GM18511 (cell line): ENCODE measurements around the gene TCF15.

Experiments
- ATAC-seq: cut with Tn5 transposase; IDR thresholded peaks from one replicate; pipeline ENCODE4 v1.9.1; 2021; ENCODE audit warnings: mild to moderate bottlenecking, moderate library complexity; ENCODE audit not compliant: unreplicated experiment

The TCF15 gene, protein sequence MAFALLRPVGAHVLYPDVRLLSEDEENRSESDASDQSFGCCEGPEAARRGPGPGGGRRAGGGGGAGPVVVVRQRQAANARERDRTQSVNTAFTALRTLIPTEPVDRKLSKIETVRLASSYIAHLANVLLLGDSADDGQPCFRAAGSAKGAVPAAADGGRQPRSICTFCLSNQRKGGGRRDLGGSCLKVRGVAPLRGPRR

DNA sequence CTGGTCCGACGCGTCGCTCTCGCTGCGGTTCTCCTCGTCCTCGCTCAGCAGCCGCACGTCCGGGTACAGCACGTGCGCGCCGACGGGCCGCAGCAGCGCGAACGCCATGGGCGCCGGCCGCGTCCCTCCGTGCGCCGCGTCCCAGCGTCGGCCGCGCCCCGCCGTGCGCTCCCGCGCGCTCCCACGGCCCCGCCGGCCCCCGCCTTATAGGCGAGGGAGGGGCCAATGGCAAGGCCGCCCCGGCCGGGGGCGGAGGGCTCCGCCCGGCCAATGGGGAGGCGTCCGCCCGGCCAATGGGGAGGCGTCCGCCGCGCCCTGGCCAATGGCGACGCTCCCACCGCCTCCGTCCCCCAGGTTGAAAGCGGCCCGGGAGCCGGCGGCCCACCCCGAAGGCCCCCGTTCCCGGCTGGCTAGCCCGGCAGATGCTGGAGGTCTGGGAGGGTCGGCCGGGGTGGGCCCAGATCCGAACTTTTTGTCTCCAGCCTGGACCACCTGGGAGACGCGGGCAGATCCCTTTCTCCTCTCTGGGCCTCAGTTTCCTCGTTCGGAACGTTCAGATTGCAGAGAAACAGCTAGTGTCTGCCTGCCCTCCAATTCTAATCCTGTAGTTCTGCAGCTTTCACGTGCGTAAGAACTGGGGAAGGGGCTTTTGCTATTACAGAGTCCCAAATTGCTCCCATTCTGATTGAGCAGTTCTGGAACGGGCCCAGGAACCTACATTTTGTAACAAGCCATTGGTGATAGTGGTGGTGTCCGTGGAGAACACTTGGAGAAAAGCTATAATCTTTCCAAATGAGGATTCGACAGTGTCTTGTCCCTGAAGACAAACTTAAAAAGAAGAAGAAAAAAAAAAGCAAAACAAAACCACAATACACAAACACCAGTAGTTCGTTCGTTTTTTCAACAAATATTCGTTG is at the start of gene TCF15:
Gene TCF15 (minus strand): TSS at position 180 of the 917 bp plus-strand sequence. CDS start 72 bp downstream, at position 108.
- ATAC-seq = no peak

DNA sequence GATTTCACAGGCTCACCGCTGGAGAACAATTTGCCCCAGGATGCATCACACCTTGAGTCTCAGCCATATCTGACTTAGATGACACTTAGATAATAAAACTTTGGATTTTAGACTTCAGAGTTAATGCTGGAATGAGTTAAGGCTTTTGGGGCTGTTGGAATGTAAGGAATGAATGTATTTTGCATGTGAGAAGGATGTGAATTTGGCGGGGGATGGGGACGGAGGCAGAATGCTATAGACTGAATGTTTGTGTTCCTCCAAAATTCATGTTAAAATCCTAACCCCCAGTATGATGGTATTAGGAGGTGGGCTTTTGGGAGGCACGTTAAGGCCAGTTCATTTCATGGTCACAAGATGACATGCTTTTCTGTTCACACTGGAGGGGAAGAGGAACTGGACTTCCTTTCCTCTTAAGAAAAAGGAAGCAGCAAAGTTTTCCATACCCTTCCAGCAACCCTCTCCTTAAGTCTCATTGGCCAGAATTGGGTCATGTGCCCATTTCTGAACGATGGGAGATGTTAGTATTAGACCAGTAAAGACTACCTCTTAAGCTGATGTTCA is 48.7 kb upstream of the TCF15 start:
- no peak for ATAC-seq

DNA sequence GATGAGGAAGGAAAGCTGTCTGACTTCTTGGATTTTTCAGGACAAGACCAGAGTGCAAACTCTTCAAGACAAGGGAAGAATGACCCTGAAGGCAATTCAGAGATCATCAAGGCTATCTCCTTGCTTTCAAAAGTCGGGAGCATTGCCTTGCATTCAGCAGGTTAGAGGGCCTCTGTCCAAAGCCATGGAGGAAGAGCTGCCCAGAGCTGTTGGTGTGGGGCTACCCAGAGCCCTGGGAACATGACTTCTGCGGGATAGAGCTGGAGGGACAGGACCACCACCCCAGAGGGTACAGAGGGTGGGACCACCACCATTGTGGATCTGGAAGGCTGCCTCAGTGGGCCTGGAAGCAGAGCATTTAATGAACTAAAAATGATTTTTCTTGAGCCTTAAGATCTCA is 48.1 kb upstream of the TCF15 start:
- ATAC-seq = no peak

DNA sequence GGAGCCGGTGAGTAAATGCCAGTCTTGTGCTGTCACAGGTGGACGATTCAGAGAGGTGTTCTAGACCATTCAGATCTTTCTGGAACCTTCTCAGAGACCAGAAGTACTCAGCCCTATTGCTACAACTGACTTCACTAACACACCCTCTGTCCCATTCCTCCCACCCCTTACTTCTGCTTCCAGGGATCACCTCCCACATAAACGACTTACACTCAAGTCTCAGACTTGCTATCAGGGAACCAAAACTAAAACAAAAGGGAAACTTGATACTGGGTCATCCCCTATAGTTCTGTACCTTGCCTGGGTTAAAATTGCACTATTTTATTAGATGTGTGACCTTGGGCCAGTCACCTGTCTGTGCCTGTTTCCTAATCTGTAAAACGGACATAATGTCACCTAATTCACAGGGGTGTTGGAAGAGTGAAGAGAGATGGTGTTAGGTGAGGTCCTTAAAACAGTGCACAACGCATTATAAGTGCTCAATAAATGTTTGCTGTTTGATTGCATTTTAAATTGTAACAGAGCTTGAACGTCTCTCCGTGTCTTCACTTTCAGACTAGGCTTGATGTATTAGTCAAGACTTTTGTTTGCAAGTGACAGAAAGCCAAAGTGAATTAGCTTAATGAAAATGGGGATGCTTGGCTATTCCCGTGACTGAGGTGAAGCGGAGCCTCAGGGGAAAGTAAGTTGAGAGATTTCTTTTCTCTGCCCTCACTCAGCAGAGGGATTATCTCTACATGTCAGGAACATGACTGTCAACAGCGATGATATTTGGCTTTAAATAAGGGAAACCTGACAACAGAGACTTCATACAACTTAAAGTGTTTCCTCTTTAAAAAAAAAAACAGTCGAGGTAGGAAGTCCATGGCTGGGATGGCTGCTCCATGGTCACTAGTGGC is 45.9 kb upstream of the TCF15 start:
- ATAC-seq = no peak

DNA sequence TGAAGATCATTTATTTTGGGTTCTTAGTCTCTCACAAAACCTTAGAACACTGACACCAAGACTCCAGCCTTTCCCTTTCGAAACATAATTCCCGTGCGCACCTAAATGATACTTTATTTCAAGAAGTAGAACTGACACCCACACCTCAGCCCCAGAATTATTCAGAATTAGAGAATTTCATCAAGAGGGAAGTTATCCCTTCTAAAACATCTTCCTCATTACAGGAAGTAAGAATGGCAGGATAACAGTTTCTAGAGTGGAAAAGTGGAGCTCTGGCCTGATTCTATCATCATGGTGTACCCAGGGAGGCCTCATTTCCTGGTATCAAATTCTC is 44.3 kb upstream of the TCF15 start:
- ATAC-seq = no peak

DNA sequence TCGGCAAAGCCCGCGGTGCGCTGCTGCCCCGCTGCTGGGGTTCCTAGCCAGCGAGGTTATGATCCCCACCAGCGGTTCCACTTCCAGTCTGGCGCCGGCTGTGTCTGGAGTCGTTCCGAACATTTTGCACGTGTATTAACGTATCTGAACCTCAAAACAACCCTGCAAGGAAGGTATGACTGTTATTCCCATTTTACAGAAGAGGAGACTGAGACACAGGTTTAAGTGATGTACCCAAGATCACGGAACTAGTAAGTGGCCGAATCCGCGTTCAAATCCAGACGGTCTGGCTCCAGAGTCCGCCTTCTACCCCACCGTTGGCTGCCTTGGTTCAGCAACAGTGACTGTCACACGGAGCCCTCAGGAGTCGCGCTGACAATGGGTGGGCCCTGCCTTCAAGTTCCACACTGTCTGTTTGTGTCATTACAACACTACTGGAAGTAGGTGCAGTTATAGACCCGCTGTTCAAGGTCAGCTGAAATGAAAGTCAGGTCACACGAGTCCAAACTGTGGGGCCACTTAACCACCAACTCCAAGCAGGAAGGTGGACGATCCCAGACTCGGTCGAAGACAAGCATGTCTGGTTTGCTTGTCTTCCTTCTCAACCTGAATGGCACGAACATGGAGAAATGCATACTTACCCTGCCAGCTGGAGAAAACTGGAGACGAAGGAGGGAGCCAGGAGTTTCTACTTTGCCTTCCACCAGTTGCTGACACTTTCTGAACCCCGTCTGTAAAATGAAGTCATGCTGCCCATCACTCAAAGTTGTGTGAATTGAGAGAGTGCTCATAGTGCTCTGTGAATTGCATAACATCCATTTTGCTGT is 43.7 kb upstream of the TCF15 start:
- ATAC-seq = no peak

DNA sequence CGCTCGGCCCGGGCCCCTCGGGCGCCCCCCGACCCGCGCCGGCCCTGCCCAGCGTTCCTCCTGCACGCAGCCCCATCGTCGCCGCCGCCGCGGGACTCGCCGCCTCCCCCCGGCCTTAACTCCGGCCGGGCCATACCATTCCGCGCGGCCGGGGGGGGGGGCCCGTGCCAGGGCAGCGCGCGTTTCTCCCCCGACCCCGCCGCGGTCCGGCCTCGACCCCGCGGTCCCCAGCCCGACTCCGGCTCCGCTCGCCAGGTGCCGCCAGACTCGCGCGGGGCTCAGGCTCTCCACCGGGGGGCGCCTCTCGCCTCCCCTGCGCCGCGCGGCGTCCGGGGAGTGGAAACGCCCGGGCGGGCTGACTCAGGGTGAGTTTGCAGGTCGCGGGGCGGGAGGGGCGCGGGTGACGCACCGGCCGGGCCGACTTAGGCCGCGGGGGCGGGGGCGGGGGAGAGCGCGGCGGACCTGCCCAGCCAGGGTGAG is 43.0 kb upstream of the TCF15 start, which contains the start of gene SRXN1:
Gene SRXN1 (minus strand): TSS at position 91 of the 480 bp plus-strand sequence. CDS start 15 bp downstream, at position 76.
- ATAC-seq = peak; percentile 88

DNA sequence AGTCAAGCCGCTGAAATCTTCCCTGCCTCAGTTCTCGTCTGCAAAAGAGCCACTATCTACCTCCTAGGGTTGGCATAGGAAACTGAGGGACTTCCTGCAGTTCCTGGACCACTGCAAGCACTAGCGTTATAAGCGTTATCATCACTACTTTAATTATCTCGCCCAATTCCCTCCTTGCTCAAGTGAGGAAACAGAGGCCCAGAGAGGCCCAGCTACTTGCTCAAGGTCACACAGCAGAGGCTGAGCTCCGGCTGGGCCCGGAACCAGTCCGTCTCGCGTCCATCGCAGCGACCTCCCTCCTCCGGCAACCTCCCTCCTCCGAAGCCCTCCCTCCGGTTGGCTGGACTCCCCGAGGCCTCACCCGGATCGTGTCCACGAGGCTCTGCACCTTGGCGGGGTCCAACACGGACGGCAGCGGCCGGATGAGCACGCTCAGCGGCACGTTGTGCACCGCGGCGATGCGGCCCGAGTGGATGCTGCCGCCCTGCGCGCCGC is 42.6 kb upstream of the TCF15 start:
- ATAC-seq = peak; percentile 16

DNA sequence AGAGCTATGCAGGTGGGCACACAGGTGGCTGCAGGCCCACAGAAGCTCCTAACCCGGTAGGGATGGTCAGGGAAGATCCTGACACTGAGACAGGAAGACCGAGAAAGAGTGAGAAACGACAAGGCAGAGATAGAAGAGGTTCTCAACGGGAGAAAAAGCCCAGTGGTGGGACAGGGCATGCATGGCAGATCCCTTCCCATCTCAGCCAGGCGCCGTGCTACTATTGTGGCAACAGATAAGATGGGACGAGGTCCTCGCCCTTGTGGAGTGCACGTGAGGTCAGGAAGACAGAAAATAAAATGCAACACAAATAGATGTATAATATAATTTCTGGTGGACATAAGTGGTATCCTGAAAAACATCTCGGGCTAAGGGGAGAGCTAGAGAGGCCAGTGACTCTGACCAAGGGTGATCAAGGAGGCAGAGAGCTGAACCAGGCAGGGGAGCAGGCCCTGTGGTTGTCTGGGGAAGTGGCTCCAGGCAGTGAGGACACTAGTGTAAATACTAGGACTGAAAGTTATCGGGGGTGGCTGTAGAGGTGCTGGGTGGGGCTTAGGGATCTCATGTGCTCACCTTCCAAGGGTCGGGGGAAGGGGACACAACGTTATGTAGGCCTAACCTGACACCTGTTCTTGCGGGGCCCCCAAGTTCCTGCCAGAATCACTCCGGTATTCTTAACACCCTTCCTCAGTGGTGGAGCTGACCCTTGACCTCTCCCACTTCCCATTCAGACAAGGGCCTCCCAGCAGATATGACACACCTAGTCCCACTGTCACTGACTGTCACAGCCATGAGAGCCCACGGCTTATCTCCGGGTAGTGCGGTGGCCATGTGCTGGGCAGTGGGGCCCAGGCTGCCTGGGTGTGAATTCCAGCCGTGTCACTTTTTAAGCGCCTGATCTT is 41.9 kb upstream of the TCF15 start:
- ATAC-seq = no peak

DNA sequence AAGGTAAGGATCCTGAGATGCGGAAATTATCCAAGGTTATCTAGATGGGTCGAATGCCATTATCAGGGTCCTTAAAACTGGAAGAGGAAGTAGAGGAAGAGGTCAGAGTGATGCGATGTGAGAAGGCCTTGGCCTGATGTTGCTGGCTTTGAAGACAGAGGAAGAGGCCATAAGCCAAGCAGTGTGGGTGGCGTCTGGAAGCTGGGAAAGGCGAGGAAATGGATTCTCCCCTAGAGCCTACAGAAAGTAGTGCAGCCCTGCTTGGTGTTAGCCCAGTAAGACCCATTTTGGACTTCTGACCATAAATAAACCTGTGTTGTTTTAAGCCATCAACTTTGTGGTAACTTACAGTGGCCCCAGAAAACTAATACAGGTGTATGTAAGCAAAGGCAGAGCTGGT is 40.8 kb upstream of the TCF15 start:
- no peak for ATAC-seq

DNA sequence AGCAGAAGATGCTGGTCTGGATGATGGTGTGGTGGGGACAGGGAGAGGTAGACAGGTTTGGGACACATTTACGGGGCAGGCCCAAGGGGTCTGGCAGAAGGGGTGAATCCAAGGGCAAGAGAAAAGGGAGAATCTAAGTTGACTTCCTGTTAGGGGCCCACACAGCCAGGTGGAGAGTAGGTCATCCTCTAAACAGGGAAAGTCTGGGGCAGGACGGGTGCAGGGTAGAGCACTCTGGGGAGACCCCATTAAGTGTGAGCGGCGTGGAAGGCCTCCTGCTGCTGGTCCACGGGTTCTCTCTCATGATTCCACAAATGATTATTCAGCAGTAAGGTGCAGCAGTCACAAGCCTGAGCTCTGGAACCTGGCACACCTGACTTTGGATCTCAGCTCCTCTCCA is 40.2 kb upstream of the TCF15 start:
- no peak for ATAC-seq

DNA sequence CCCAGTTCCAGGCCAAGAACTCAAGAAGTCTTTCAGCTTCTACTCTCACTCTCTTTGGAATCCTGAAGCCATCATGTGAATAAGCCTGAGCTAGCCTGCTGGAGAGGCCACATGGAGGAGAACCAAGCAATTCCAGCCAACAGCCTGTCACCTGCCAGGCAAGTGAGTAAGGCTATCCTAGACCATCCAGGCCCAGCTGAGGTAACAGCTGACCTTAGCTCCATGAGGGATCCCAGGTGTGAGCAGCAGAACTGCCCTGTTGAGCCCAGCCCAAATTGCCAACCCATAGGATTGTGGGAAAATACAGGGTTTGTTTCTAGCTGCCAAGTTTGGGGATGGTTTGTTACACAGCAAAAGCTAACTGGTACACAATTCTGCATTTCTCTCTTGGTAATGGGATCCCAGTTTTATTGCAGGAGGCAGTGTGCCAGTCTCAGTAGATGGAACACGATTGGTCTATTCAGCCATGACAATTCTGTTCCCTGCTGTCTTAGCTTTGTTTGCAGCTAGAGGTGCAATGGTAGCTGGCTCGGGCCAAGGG is 37.4 kb upstream of the TCF15 start:
- ATAC-seq = no peak

DNA sequence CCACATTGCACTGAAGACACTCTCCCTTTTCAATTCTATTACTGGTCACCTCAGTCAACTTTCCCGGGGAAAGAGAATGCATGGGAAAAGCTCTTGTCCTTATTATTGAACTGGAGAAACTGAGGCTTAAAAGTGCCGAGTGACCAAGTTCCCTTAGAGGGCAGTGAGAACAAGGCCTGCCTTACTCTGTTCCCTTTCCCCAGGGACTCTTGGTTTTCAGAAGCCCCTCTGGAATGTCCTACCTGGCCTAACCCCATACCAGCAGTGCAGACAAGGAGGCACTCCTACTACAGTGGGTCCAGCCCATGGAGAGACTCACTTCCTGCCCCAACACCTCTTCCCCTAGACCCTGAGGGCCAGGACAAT is 36.7 kb upstream of the TCF15 start:
- ATAC-seq = no peak

DNA sequence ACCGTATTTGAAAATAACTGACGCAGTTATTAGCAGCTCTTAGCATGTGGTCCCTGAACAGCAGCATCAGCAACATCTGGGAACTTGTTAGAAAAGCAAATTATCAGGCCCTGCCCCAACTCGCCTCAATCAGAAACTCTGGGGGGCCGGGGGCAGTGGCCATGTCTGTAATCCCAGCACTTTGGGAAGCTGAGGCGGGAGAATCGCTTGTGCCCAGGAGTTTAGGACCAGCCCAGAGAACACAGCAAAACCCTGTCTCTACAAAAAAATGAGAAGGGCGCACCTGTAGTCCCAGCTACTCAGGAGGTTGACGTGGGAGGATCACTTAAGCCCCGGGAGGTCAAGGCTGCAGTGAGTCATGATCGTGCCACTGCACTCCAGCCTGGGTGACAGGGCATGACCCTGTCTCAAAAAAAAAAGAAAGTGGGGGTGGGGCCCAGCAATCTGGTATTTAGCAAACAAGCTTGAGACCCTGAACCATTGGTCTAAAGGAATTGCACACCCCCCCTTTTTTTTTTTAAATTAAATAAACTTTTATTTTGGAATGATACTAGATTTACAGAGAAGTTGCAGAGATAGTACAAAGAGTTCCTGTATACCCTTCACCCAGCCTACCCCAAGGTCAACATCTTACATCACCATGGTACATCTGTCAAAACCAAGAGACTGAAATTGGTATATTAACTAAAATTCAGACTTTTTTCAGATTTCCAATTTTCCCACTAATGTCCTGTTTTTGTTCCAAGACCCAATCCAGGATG is 36.2 kb upstream of the TCF15 start:
- no peak for ATAC-seq

DNA sequence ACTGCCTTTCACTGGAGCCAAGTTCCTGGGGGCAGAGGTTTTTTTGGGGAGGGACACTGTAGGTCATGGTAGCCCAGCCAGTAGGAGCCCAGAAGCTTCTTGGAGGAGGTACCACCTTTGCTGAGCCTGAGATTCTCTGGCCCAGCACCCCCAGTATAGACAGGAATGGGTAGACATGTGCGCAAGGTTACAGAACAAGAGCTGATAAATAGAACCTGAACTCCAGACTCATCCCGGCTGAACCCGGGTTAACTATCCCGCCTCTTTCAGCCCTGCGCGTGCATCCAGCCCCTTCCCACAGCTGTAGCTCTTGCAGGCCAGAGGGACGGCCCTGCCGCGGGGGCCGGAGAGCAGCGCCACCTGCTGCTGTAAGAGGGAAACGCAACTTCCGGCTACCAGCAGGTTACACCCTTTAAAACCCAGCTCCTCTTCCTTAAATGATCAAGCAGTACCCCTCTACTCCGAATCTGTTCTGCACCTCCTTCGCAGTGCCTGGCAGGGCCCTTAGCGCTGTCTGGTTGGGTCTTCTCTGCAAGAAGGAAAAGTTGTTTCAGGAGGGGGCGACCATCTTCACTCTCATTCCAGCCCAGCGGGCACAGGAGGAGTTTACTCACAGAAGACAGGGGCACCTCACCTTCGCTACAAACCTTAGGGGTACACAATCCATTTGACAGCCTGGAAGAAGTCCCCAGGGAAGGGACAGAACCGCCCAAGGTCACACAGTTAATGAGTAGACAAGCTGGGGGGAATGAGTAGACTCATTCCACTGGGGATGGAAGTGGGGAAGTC is 35.4 kb upstream of the TCF15 start:
- peak; percentile 79 for ATAC-seq

DNA sequence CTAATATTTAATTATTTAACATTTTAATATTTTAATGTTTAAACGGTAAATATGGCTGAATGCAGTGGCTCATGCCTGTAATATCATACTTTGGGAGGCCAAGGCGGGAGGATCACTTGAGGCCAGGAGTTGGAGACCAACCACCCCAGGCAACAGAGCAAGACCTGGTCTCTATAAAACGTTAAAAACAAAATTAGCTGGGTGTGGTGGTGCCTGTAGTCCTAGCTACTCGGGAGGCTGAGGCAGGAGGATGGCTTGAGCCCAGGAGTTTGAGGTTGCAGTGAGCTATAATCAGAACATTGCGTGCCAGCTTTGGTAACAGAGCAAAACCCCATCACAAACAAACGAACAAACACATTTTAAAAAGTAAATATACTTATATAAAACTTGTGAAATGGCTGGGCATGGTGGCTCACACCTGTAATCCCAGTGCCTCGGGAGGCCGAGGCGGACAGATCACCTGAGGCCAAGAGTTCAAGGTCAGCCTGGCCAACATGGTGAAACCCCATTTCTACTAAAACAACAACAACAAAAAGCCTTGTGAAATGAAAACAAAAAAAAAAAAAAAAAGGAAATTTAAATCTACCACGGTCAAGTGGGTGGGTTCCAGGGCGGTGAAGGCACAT is 34.7 kb upstream of the TCF15 start:
- ATAC-seq = no peak
